Esophagus (tissue), 2 donors: Measurements from ENCODE around the gene OR6K2. TPM values are rescaled to one million over a fixed set of nuclear protein-coding genes. Genes with fewer than 3 reads are reported as not detected.
"Not testable (repeated sequence)": the region's sequence is repeated elsewhere in the genome, so short reads cannot be mapped to it uniquely, and the experiment has no call there.

ENCODE experiments used
- H3K27ac ChIP-seq, 2 donors: one replicate each; pipeline ENCODE4 v1.5.1; 2013; ENCODE audit warnings: low read depth in 2 of 2, mild to moderate bottlenecking in 2 of 2, inconsistent platforms in 1 of 2, low read length in 1 of 2, moderate library complexity in 1 of 2
- H3K27me3 ChIP-seq, 2 donors: one replicate each; pipeline ENCODE4 v1.6.1; 2013; ENCODE audit warnings: low read length in 2 of 2, control low read depth in 1 of 2, mild to moderate bottlenecking in 1 of 2; ENCODE audit not compliant: insufficient read depth in 2 of 2, control insufficient read depth in 1 of 2
- H3K36me3 ChIP-seq, 2 donors: one replicate each; pipeline ENCODE4 v1.6.1; 2013; ENCODE audit warnings: low read length in 1 of 2; ENCODE audit not compliant: control insufficient read depth in 2 of 2, insufficient read depth in 2 of 2
- H3K4me1 ChIP-seq, 2 donors: one replicate each; pipeline ENCODE4 v1.6.1; 2013; ENCODE audit warnings: low read length in 1 of 2; ENCODE audit not compliant: control insufficient read depth in 2 of 2, insufficient read depth in 2 of 2
- H3K4me3 ChIP-seq, 2 donors: one replicate each; pipeline ENCODE4 v1.5.1; 2013; ENCODE audit warnings: low read length in 2 of 2, mild to moderate bottlenecking in 2 of 2, low read depth in 1 of 2, moderate library complexity in 1 of 2
- H3K9me3 ChIP-seq, 2 donors: one replicate each; pipeline ENCODE4 v1.6.1; 2013; ENCODE audit warnings: mild to moderate bottlenecking in 2 of 2, low read depth in 1 of 2, low read length in 1 of 2, moderate library complexity in 1 of 2; ENCODE audit not compliant: control insufficient read depth in 2 of 2, insufficient read depth in 1 of 2
- WGBS, 2 donors: extraction: QIAGEN DNeasy Blood & Tissue Kit; methylation state at CpG; one replicate each; pipeline ENCODE4 v1.1.7; 2013; 5-methylcytosine and 5-hydroxymethylcytosine counted together
- polyA plus RNA-seq, 2 donors: library from polyadenylated mRNA; stranded (reverse); fragments of 200-250 nt; gene quantifications; one replicate each; pipeline ENCODE4 v1.2.3, GENCODE V29; 2013
- donor health status: healthy with polysubstance abuse.
- donor health status: Bipolar disorder and iron deficiency.

The OR6K2 gene
- polyA plus RNA-seq, 2 donors, result not detected

DNA sequence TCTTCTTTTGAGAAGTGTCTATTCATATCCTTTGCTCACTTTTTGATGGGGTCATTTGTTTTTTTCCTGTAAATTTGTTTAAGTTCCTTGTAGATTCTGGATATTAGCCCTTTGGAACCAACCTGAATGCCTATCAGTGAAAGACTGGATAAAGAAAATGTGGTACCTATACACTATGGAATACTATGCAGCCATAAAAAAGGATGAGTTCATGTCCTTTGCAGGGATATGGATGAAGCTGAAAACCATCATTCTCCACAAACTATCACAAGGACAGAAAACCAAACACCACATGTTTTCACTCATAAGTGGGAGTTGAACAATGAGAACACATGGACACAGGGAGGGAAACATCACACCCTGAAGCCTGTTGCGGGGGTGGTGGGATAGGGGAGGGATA lies 12.1 kb downstream of the OR6K2 start:
- not testable (repeated sequence) for H3K36me3 ChIP-seq, H3K4me1 ChIP-seq, H3K4me3 ChIP-seq, H3K27me3 ChIP-seq, H3K27ac ChIP-seq, H3K9me3 ChIP-seq
- 90 to 91% methylated on average over 1 of the region's 1 CpG for WGBS, 2 donors

DNA sequence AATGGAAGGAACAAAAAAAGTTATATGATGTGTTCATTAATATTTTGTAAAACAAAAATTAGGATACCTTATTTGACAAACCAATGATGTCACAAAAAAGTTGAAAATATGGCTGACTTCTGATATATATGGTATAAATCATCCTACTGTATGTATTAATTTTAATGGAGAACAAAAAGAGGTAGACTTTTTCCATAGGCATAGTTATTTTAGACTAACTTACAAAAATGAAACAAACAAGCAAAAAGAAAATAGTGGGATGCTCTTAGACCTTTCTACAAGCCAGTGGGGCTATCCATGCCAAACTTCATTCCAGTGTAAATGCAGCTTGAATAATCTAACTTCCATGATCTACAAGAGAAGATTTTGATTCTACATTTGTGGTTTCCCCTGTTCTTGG lies 13.4 kb downstream of the OR6K2 start:
- H3K27ac ChIP-seq, result no peak overlapping the region
- no peaks in the 10 kb centered on the region for H3K36me3 ChIP-seq
- no peaks in the 10 kb centered on the region for H3K4me1 ChIP-seq
- H3K27me3 ChIP-seq, result no peaks in the 10 kb centered on the region
- no peaks in the 10 kb centered on the region for H3K9me3 ChIP-seq
- H3K4me3 ChIP-seq, result no peak overlapping the region

- Histone ChIP-seq H3K36me3 (no peaks in the 10 kb centered on the region), H3K4me1 (no peaks in the 10 kb centered on the region), H3K27me3 (no peaks in the 10 kb centered on the region), H3K9me3 (no peaks in the 10 kb centered on the region), H3K4me3 (no peak within 1 kb of the TSS), H3K27ac (no peak within 1 kb of the TSS)
- WGBS, 2 donors, result 52 to 62% methylated on average over 7 of the region's 7 CpGs
Measured at GRCh38 chr1:158686111-158687009, 14.1 kb downstream of the OR6K2 start, which contains the start of gene SPTA1. Gene SPTA1 (minus strand): TSS chr1:158686715. CDS start chr1:158686517, 198 bp downstream.

DNA sequence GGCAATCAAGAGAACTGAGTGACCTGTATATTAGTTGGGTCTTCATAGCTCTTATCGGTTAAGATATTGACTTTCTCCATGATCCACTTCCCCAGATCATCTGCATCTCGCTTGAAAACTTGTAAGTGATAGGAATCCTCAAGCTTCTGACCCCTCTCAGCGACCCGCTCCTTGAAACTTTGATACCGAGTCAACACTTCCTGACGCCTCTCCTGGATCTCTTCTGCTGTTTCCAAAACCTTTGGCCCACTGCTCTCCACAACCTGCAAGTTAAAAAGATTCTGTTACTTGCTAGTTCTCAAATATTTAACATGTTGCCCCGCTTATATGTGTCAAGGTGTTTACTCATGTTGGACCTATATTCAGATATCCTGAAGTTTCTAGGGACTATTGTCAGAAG lies 15.4 kb downstream of the OR6K2 start:
- no peaks in the 10 kb centered on the region for H3K9me3 ChIP-seq
- H3K4me3 ChIP-seq, result no peak overlapping the region
- no peaks in the 10 kb centered on the region for H3K4me1 ChIP-seq
- H3K27ac ChIP-seq, result no peak overlapping the region
- 60 to 67% methylated on average over 7 of the region's 7 CpGs for WGBS, 2 donors
- no peaks in the 10 kb centered on the region for H3K36me3 ChIP-seq
- H3K27me3 ChIP-seq, result no peaks in the 10 kb centered on the region

- 89 to 90% methylated on average over 2 of the region's 2 CpGs for WGBS, 2 donors
- H3K36me3 ChIP-seq, result no peaks in the 10 kb centered on the region
- no peaks in the 10 kb centered on the region for H3K27me3 ChIP-seq
- no peaks in the 10 kb centered on the region for H3K9me3 ChIP-seq
- H3K4me1 ChIP-seq, result no peaks in the 10 kb centered on the region
- no peak overlapping the region for H3K4me3 ChIP-seq
- no peak overlapping the region for H3K27ac ChIP-seq
Measured at GRCh38 chr1:158681606-158682005, 18.8 kb downstream of the OR6K2 start.

DNA sequence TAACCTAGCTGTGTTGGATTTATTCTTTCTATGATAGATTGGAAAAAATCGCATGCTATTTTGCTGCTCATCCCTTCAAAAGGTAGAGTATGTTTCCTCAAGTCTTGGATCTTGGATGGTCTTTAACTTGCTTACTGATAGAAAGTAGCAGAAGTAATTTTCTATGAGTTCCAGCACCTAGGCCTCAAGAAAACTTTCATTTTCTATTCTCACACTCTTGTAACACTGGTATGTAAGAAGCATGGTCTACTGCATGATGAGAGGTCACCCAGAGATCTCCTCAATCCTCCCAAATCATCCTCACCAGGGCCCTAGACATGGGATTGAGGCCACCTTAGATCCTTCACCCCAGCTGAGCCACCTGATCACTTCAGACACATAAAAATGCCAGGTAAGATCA lies 21.2 kb downstream of the OR6K2 start:
- H3K4me1 ChIP-seq, result no peaks in the 10 kb centered on the region
- no peaks in the 10 kb centered on the region for H3K36me3 ChIP-seq
- H3K4me3 ChIP-seq, result no peak overlapping the region
- no peak overlapping the region for H3K27ac ChIP-seq
- H3K27me3 ChIP-seq, result no peaks in the 10 kb centered on the region
- 88 to 91% methylated on average over 1 of the region's 1 CpG for WGBS, 2 donors
- H3K9me3 ChIP-seq, result no peaks in the 10 kb centered on the region

- Histone ChIP-seq H3K4me3 (no peak overlapping the region), H3K9me3 (no peaks in the 10 kb centered on the region), H3K4me1 (no peaks in the 10 kb centered on the region), H3K27me3 (no peaks in the 10 kb centered on the region), H3K36me3 (no peaks in the 10 kb centered on the region), H3K27ac (no peak overlapping the region)
- 57 to 62% methylated on average over 4 of the region's 4 CpGs for WGBS, 2 donors
Measured at GRCh38 chr1:158675563-158676323, 24.7 kb downstream of the OR6K2 start.

GRCh38 chr1:158674302-158674701 lies 26.1 kb downstream of the OR6K2 start:
- Histone ChIP-seq H3K27me3 (no peaks in the 10 kb centered on the region), H3K9me3 (no peaks in the 10 kb centered on the region), H3K4me1 (no peaks in the 10 kb centered on the region), H3K27ac (no peak overlapping the region), H3K36me3 (no peaks in the 10 kb centered on the region), H3K4me3 (no peak overlapping the region)
- WGBS, 2 donors, result 85 to 89% methylated on average over 7 of the region's 7 CpGs

DNA sequence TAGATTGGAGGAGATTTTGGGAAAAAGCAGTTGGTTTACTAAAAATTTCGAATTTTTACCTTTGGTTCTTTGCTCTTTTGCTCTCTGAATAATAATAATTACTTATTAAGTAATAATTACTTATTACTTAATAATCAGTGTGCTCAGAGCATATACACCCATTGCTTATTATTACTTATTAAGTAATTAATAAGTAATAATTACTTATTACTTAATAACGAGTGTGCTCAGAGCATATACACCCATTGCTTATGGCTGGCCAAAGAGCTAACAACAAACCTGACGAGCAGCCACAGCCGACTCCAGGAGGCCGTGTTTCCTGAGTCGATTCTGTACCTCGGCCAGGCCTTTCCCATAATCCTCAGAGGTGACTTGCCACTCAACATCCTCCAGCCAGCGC lies 34.4 kb downstream of the OR6K2 start:
- Histone ChIP-seq H3K4me3 (no peak overlapping the region), H3K27ac (no peak overlapping the region), H3K4me1 (no peaks in the 10 kb centered on the region), H3K9me3 (no peaks in the 10 kb centered on the region), H3K27me3 (no peaks in the 10 kb centered on the region), H3K36me3 (no peaks in the 10 kb centered on the region)
- 78 to 81% methylated on average over 8 of the region's 8 CpGs for WGBS, 2 donors
